GM19193 (cell line): ENCODE results near the gene GMDS.

Experiments used
- POLR2A ChIP-seq: IDR thresholded peaks from 4 replicates; pipeline ENCODE4 v1.6.1; 2011; ENCODE audit not compliant: insufficient read depth, insufficient read length; ENCODE audit errors: extremely low read depth

Gene GMDS

GRCh38 chr6:2249126-2249525 is 3.7 kb upstream of the GMDS start:
- TF ChIP-seq POLR2A = no peak

- no peak for TF ChIP-seq POLR2A
Observed at GRCh38 chr6:2247664-2248063, 2.3 kb upstream of the GMDS start.

- TF ChIP-seq POLR2A = no peak
Observed at GRCh38 chr6:2245877-2246863, 765 bp upstream of the GMDS start.

- no peak for TF ChIP-seq POLR2A
Observed at GRCh38 chr6:2244261-2245102, 923 bp downstream of the GMDS start.

- no peak for TF ChIP-seq POLR2A
Observed at GRCh38 chr6:2242311-2242710, 3.1 kb downstream of the GMDS start.

GRCh38 chr6:2240961-2241360 is 4.4 kb downstream of the GMDS start:
- TF ChIP-seq POLR2A = no peak

- no peak for TF ChIP-seq POLR2A
Observed at GRCh38 chr6:2237001-2237400, 8.4 kb downstream of the GMDS start.

- TF ChIP-seq POLR2A = no peak
Observed at GRCh38 chr6:2235777-2236495, 9.5 kb downstream of the GMDS start.

GRCh38 chr6:2232445-2232844 is 13.0 kb downstream of the GMDS start:
- TF ChIP-seq POLR2A = no peak

- no peak for TF ChIP-seq POLR2A
Observed at GRCh38 chr6:2231438-2231837, 14.0 kb downstream of the GMDS start.

- TF ChIP-seq POLR2A = no peak
Observed at GRCh38 chr6:2230659-2231277, 14.6 kb downstream of the GMDS start.

- no peak for TF ChIP-seq POLR2A
Observed at GRCh38 chr6:2229742-2230141, 15.7 kb downstream of the GMDS start.

- TF ChIP-seq POLR2A = no peak
Observed at GRCh38 chr6:2229039-2229438, 16.4 kb downstream of the GMDS start.

GRCh38 chr6:2228392-2228791 is 17.0 kb downstream of the GMDS start:
- TF ChIP-seq POLR2A = no peak
